K562 (cell line): ENCODE data around the gene YEATS2. TPM values are rescaled to one million over a fixed set of nuclear protein-coding genes. Genes with fewer than 3 reads are reported as not detected.

Source experiments
- ARID2 ChIP-seq: fragments of 450-650 bp; IDR thresholded peaks from 2 replicates; pipeline ENCODE4 v1.6.1; 2017; ENCODE audit warnings: antibody characterized with exemption, mild to moderate bottlenecking
- ARNT ChIP-seq, 2 experiments: fragments of 450-650 bp; IDR thresholded peaks; 2 replicates each; pipeline ENCODE4 v1.6.1; 2016; ENCODE audit warnings: mild to moderate bottlenecking in 1 of 2
- CBX1 ChIP-seq: sonication (generic); IDR thresholded peaks from 2 replicates; pipeline ENCODE4 v1.6.1; 2016; ENCODE audit warnings: antibody characterized with exemption, low read depth, mild to moderate bottlenecking
- CBX3 ChIP-seq, 2 experiments: IDR thresholded peaks; 1 replicate in 1 of 2; 2 replicates in 1 of 2; pipeline ENCODE4 v1.6.1; 2012; ENCODE audit warnings: inconsistent platforms in 2 of 2, low read length in 2 of 2, borderline replicate concordance in 1 of 2, control low read depth in 1 of 2
- CBX5 ChIP-seq: IDR thresholded peaks from 2 replicates; pipeline ENCODE4 v1.6.1; 2014; ENCODE audit warnings: low read depth, borderline replicate concordance
- DPF2 ChIP-seq: fragments of 450-650 bp; IDR thresholded peaks from 2 replicates; pipeline ENCODE4 v1.6.1; 2016
- HLTF ChIP-seq: fragments of 450-650 bp; IDR thresholded peaks from 2 replicates; pipeline ENCODE4 v1.6.1; 2016
- HMGXB4 ChIP-seq: sonication (generic); formaldehyde crosslinking; IDR thresholded peaks from 2 replicates; pipeline ENCODE4 v1.8.1; 2023; ENCODE audit warnings: mild to moderate bottlenecking, missing genetic modification reagents
- KDM1A ChIP-seq, 2 experiments: fragments of 450-650 bp; IDR thresholded peaks; 2 replicates each; pipeline ENCODE4 v1.6.1; 2016; ENCODE audit warnings: mild to moderate bottlenecking in 2 of 2
- LEF1 ChIP-seq: fragments of 450-650 bp; IDR thresholded peaks from 2 replicates; pipeline ENCODE4 v1.6.1; 2016; ENCODE audit warnings: mild to moderate bottlenecking
- MAFK ChIP-seq: IDR thresholded peaks from 2 replicates; pipeline ENCODE4 v1.6.1; 2011; ENCODE audit warnings: low read length, improper control_type of control experiment
- MAZ ChIP-seq, 2 experiments: fragments of 450-650 bp in 1 of 2; sonication (generic) in 1 of 2; formaldehyde crosslinking; IDR thresholded peaks in 1 of 2; conservative IDR thresholded peaks in 1 of 2; 2 replicates each; pipeline versions ENCODE4 v1.4.0 to v1.5.0; 2020; ENCODE audit warnings: mild to moderate bottlenecking in 1 of 2, missing genetic modification reagents in 1 of 2
- MEF2A ChIP-seq: IDR thresholded peaks from 2 replicates; pipeline ENCODE4 v1.6.1; 2011; ENCODE audit warnings: low read depth, mild to moderate bottlenecking, low read length, moderate library complexity; ENCODE audit not compliant: control insufficient read depth
- MLLT1 ChIP-seq, 2 experiments: fragments of 450-650 bp; IDR thresholded peaks; 2 replicates each; pipeline ENCODE4 v1.6.1; 2016
- NCOA4 ChIP-seq: fragments of 450-650 bp; IDR thresholded peaks from 2 replicates; pipeline ENCODE4 v1.6.1; 2018; ENCODE audit warnings: mild to moderate bottlenecking; ENCODE audit not compliant: partially characterized antibody
- RBM25 ChIP-seq: fragments of 200-400 bp; formaldehyde crosslinking; IDR thresholded peaks from 2 replicates; pipeline ENCODE4 v1.6.1; 2018; ENCODE audit warnings: low read length, low read depth, moderate library complexity; ENCODE audit not compliant: severe bottlenecking
- RNF219 ChIP-seq: fragments of 250-450 bp; sonication (Bioruptor Pico); IDR thresholded peaks from 2 replicates; pipeline ENCODE4 v1.5.0; 2022; ENCODE audit warnings: mild to moderate bottlenecking
- SMC3 ChIP-seq: conservative IDR thresholded peaks from 2 replicates; pipeline ENCODE4 v1.6.1; 2011; ENCODE audit warnings: low read depth, low read length, improper control_type of control experiment; ENCODE audit not compliant: insufficient read depth
- TRIM24 ChIP-seq, 2 experiments: fragments of 450-650 bp; IDR thresholded peaks; 2 replicates each; pipeline ENCODE4 v1.6.1; 2016
- TRIM28 ChIP-seq: fragments of 450-650 bp; IDR thresholded peaks from 2 replicates; pipeline ENCODE4 v1.6.1; 2017
- XRCC3 ChIP-seq: fragments of 450-650 bp; IDR thresholded peaks from 2 replicates; pipeline ENCODE4 v1.6.1; 2017; ENCODE audit warnings: mild to moderate bottlenecking, moderate library complexity
- ZEB2 ChIP-seq: fragments of 450-650 bp; IDR thresholded peaks from 2 replicates; pipeline ENCODE4 v1.6.1; 2016
- ZNF280A ChIP-seq: fragments of 450-650 bp; IDR thresholded peaks from 2 replicates; pipeline ENCODE4 v1.6.1; 2018; ENCODE audit warnings: mild to moderate bottlenecking, low read depth; ENCODE audit not compliant: partially characterized antibody
- polyA plus RNA-seq, 8 experiments: library from polyadenylated mRNA; depleted of rRNA in 4 of 8; stranded (reverse) in 5 of 8; unstranded in 3 of 8; fragments of >200 nt; fragmentation: Nextera tagmentation in 2 of 8; fragmentation: Illumina TruSeq in 1 of 8; extraction: Ambion mirVana in 2 of 8; extraction: Trizol in 1 of 8; gene quantifications; 2 replicates each; pipeline versions ENCODE4 v1.2.1 to v1.2.3, GENCODE V29; 2011 to 2014; ENCODE audit warnings: inconsistent platforms in 1 of 8, missing spikeins in 1 of 8
- total RNA-seq, 7 experiments: library from RNA; depleted of rRNA in 6 of 7; stranded (reverse); fragments of >200 nt in 6 of 7; fragmentation: Illumina TruSeq in 2 of 7; extraction: Trizol in 2 of 7; gene quantifications; 2 replicates each; pipeline versions ENCODE4 v1.2.1 to v1.2.3, GENCODE V29; 2011 to 2021; ENCODE audit warnings: low replicate concordance in 1 of 7

The YEATS2 gene
- total and polyA plus RNA-seq, 9 of the 15 experiments (the other 6 are each of a cell fraction or from before 2014, with no cell fraction given) = 1.8 to 35.2 (median 19.0) TPM

GRCh38 chr3:183653209-183654064, 44.2 kb upstream of the YEATS2 start (continued):
- peak; percentile 78 for TF ChIP-seq ZNF280A
- peak; percentile 94 to 99 for TF ChIP-seq CBX3 (IDR thresholded peaks at IDR 0.05; ENCODE audit: borderline replicate concordance in 1 of 2, low read length in 2 of 2)
- no peak for TF ChIP-seq RNF219 (CRISPR knock-in tag)
- TF ChIP-seq CBX1 = peak; percentile 86; the same call in 1 of the 2 replicates
- TF ChIP-seq RBM25 = peak; percentile 48
- no peak for TF ChIP-seq SMC3
- TF ChIP-seq ARID2 = no peak
- 0 out of 2 replicates have a peak, but pooled peaks have one; percentile 24 for TF ChIP-seq LEF1
- no peak for TF ChIP-seq MAFK
- 0 out of 2 replicates have a peak, but pooled peaks have one; percentile 19 for TF ChIP-seq DPF2
- TF ChIP-seq KDM1A (IDR thresholded peaks at IDR 0.05) = no peak
- TF ChIP-seq XRCC3 = peak; percentile 83
- no peak for TF ChIP-seq HMGXB4 (CRISPR knock-in tag)
- 0 out of 4 replicates have a peak, but pooled peaks of 1 of the 2 experiments have one; percentile 26 for TF ChIP-seq ARNT (IDR thresholded peaks at IDR 0.05)
- 0 out of 4 replicates have a peak, but pooled peaks of 1 of the 2 experiments have one; percentile 30 for TF ChIP-seq MLLT1 (IDR thresholded peaks at IDR 0.05)
- TF ChIP-seq HLTF = peak; percentile 97
- TF ChIP-seq MAZ (CRISPR knock-in tag; conservative IDR thresholded peaks at IDR 0.05 in 1 of 2, IDR thresholded peaks at IDR 0.05 in 1 of 2) = 0 out of 4 replicates have a peak, but pooled peaks of 1 of the 2 experiments have one; percentile 32
- peak; percentile 82 for TF ChIP-seq ZEB2
- peak; percentile 99 for TF ChIP-seq CBX5
- TF ChIP-seq TRIM24 (IDR thresholded peaks at IDR 0.05) = peak; percentile 31 to 78; a peak in 3 of 4 replicates
- TF ChIP-seq NCOA4 = no peak
- TF ChIP-seq TRIM28 = peak; percentile 97
- no peak; the same call in 1 of the 2 replicates for TF ChIP-seq MEF2A
